ENCODE data around the gene OR51F1. TPM values are rescaled to one million over a fixed set of nuclear protein-coding genes. Genes with fewer than 3 reads are reported as not detected.
"Not testable (repeated sequence)": the region's sequence is repeated elsewhere in the genome, so short reads cannot be mapped to it uniquely, and the experiment has no call there.

Gene OR51F1, protein sequence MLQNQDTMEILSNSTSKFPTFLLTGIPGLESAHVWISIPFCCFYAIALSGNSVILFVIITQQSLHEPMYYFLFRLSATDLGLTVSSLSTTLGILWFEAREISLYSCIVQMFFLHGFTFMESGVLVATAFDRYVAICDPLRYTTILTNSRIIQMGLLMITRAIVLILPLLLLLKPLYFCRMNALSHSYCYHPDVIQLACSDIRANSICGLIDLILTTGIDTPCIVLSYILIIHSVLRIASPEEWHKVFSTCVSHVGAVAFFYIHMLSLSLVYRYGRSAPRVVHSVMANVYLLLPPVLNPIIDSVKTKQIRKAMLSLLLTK
- total RNA-seq (not detected), polyA plus RNA-seq (not detected)
- long read RNA-seq, donor 1: 0 reads
- long read RNA-seq, donor 2: 0 reads

DNA sequence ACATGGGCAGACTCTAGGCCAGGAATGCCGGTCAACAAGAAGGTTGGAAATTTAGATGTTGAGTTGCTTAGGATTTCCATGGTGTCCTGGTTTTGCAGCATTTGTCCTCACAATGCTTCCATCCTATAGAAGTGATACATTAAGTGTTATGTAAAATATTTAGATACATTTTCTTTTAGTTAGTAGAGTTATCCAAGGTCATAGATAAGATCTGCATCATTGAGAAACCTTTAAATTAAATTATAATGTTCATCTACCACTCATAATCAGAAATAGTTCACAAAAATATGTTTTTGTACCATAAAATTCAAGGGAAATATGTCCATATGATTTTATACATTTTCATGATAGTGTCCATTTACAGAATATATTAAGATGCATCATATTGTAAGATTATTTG lies at the start of gene OR51F1:
Gene OR51F1, minus strand, starts transcription at position 101 of the 400 bp plus-strand sequence. Its CDS starts 0 bp downstream, at position 101.
- intact Hi-C loops (cut with DNase I; ENCODE audit: low total_unique reads): no loop called here
- WGBS, 5 donors: 89 to 100% (median 97%) methylated on average over 1 of the region's 1 CpG
- H3K27me3 ChIP-seq (replicated peaks in 1 of 7): no peaks in the 10 kb centered on the region
- DNase-seq: no peak
- no peak within 1 kb of the TSS for H3K4me3 ChIP-seq
- no peaks in the 10 kb centered on the region for H3K9me3 ChIP-seq
- no peaks in the 10 kb centered on the region for H3K4me1 ChIP-seq
- H3K36me3 ChIP-seq: no peaks in the 10 kb centered on the region
- TF ChIP-seq POLR2A (IDR thresholded peaks at IDR 0.05): no peak
- TF ChIP-seq, protein P1, sequence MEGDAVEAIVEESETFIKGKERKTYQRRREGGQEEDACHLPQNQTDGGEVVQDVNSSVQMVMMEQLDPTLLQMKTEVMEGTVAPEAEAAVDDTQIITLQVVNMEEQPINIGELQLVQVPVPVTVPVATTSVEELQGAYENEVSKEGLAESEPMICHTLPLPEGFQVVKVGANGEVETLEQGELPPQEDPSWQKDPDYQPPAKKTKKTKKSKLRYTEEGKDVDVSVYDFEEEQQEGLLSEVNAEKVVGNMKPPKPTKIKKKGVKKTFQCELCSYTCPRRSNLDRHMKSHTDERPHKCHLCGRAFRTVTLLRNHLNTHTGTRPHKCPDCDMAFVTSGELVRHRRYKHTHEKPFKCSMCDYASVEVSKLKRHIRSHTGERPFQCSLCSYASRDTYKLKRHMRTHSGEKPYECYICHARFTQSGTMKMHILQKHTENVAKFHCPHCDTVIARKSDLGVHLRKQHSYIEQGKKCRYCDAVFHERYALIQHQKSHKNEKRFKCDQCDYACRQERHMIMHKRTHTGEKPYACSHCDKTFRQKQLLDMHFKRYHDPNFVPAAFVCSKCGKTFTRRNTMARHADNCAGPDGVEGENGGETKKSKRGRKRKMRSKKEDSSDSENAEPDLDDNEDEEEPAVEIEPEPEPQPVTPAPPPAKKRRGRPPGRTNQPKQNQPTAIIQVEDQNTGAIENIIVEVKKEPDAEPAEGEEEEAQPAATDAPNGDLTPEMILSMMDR (IDR thresholded peaks at IDR 0.05 in 8 of 11, conservative IDR thresholded peaks at IDR 0.05 in 3 of 11): no peak
- TF ChIP-seq POLR2AphosphoS5 (IDR thresholded peaks at IDR 0.05): no peak
- H3K27ac ChIP-seq: no peak within 1 kb of the TSS

DNA sequence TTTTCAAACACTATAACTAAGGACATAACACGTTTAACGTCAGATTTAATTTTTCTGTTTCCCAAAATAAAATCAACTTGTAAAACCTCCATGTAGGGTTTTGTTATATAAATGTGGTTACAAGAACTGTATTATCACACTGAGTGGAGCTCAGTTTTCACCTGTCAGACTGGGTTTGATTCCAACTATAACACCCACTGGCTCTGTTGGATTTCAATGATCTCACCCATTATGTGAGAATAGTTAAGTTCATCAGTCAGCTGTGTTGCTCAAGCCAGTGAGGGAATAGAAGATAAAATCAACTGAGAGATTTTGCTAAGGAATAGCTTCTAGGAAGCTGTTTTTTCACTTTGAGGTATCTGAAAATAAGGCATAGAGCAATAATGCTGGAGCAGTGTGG lies 39.5 kb upstream of the OR51F1 start:
- 85 to 95% (median 89%) methylated on average over 2 of the region's 2 CpGs for WGBS, 5 donors
- TF ChIP-seq, protein P1 (IDR thresholded peaks at IDR 0.05 in 8 of 11, conservative IDR thresholded peaks at IDR 0.05 in 3 of 11): no peak
- TF ChIP-seq POLR2A (IDR thresholded peaks at IDR 0.05): no peak
- no peak for TF ChIP-seq POLR2AphosphoS5 (IDR thresholded peaks at IDR 0.05)
- H3K36me3 ChIP-seq: no peaks in the 10 kb centered on the region
- no peak overlapping the region for H3K4me3 ChIP-seq
- no peak overlapping the region for H3K27ac ChIP-seq
- no peaks in the 10 kb centered on the region for H3K9me3 ChIP-seq
- no peaks in the 10 kb centered on the region for H3K27me3 ChIP-seq (replicated peaks in 1 of 7)
- no peak for DNase-seq
- intact Hi-C loops (cut with DNase I; ENCODE audit: low total_unique reads): no loop called here
- H3K4me1 ChIP-seq: no peaks in the 10 kb centered on the region

DNA sequence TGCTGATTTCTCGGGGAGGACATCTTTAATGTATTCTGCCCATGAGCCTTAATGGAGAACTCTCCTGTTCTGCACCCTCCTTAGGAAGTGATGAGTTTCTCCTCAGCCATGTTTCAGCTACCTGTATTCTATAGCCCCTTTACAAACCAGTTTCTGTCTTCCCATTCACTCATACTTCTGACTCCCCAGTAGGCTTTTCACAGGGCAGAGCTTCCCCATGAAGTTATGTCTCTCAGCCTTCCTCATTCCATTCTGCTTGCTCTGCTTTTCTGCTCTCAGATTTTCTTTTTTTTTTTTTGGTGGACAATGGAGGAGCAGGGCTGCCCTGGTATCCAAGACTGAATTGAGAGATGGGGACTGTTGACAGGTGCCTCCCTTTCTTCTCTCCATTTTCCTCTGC lies 38.7 kb upstream of the OR51F1 start:
- no peaks in the 10 kb centered on the region for H3K36me3 ChIP-seq
- H3K27ac ChIP-seq: no peak overlapping the region
- no peak for DNase-seq
- no peak overlapping the region for H3K4me3 ChIP-seq
- no peaks in the 10 kb centered on the region for H3K9me3 ChIP-seq
- intact Hi-C loops (cut with DNase I; ENCODE audit: low total_unique reads): no loop called here
- H3K27me3 ChIP-seq (replicated peaks in 1 of 7): no peaks in the 10 kb centered on the region
- TF ChIP-seq POLR2AphosphoS5 (IDR thresholded peaks at IDR 0.05) (no peak), POLR2A (IDR thresholded peaks at IDR 0.05) (no peak)
- TF ChIP-seq, protein P1 (IDR thresholded peaks at IDR 0.05 in 8 of 11, conservative IDR thresholded peaks at IDR 0.05 in 3 of 11): no peak
- 50 to 91% (median 90%) methylated on average over 1 of the region's 1 CpG for WGBS, 5 donors
- no peaks in the 10 kb centered on the region for H3K4me1 ChIP-seq

DNA sequence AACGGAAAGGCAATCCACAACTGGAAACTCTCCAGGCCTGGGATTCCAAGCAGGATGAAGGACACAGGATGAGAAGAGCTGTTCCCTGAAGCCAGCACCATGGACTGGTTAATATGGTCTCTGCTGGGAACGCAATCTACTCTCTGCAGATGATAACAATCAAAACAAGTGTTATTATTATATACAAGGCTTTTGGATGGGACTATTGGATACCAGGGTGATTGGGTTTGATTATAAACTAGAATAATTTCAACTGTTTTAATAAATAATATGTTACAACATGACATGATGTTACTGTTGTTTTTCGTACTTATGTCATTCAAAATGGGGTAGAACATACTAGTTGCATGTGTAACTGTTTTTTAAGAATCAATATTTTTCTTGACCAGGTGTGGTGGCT lies 34.5 kb upstream of the OR51F1 start, which contains the start of gene OR52R1:
Gene OR52R1, minus strand, starts transcription at position 101 of the 400 bp plus-strand sequence. Its CDS starts 0 bp downstream, at position 101.
- Histone ChIP-seq H3K4me1 (no peaks in the 10 kb centered on the region), H3K27ac (no peak within 1 kb of the TSS), H3K27me3 (replicated peaks in 1 of 7) (no peaks in the 10 kb centered on the region), H3K4me3 (no peak within 1 kb of the TSS), H3K9me3 (no peaks in the 10 kb centered on the region), H3K36me3 (no peaks in the 10 kb centered on the region)
- TF ChIP-seq POLR2AphosphoS5 (IDR thresholded peaks at IDR 0.05) (no peak), POLR2A (IDR thresholded peaks at IDR 0.05) (no peak)
- WGBS, 5 donors: 79 to 86% (median 82%) methylated on average over 3 of the region's 3 CpGs
- intact Hi-C loops (cut with DNase I; ENCODE audit: low total_unique reads): no loop called here
- no peak for DNase-seq

DNA sequence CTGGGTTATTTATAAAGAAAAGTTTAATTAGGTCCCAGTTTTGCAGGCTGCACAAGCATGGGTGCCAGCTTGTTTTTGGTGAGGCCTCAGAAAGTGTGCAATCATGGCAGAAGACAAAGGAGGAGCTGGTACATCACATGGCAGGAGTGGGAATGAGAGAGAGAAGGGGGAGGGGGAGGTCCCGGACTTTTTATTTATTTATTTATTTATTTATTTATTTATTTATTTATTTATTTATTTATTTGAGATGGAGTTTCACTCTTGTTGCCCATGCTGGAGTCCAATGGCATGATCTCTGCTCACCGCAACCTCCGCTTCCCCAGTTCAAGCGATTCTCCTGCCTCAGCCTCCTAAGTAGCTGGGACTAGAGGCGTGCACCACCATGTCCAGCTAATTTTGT lies 31.6 kb upstream of the OR51F1 start:
- DNase-seq; H3K27ac ChIP-seq; H3K27me3 ChIP-seq (replicated peaks in 1 of 7); H3K4me1 ChIP-seq; H3K9me3 ChIP-seq; H3K36me3 ChIP-seq; H3K4me3 ChIP-seq; intact Hi-C loops (cut with DNase I; ENCODE audit: low total_unique reads): not testable (repeated sequence)
- 72 to 95% (median 81%) methylated on average over 5 of the region's 5 CpGs for WGBS, 5 donors

Data from spleen (tissue), 13 donors.